Breast epithelium (tissue), 4 donors: ENCODE measurements around the gene DCUN1D3. TPM values are rescaled to one million over a fixed set of nuclear protein-coding genes. Genes with fewer than 3 reads are reported as not detected.
"Not testable (repeated sequence)": the region's sequence is repeated elsewhere in the genome, so short reads cannot be mapped to it uniquely, and the experiment has no call there.

Experiments used
- DNase-seq, 2 donors: peaks; one replicate each; pipeline ENCODE4 v3.0.0-alpha.2; 2019; ENCODE audit warnings: low spot score in 2 of 2
- H3K27ac ChIP-seq, 2 donors: fragments of 200-600 bp; sonication (generic) in 1 of 2; one replicate each; pipeline ENCODE4 v1.5.1; 2016 to 2019; ENCODE audit warnings: mild to moderate bottlenecking in 1 of 2
- H3K27me3 ChIP-seq, 2 donors: fragments of 200-600 bp; sonication (generic) in 1 of 2; one replicate each; pipeline versions ENCODE4 v1.5.1 to v1.6.0; 2017 to 2019; ENCODE audit warnings: control low read depth in 1 of 2, mild to moderate bottlenecking in 1 of 2
- H3K36me3 ChIP-seq: fragments of 200-600 bp; one replicate; pipeline ENCODE4 v1.5.1; 2019
- H3K4me1 ChIP-seq, 2 donors: fragments of 200-600 bp; sonication (generic); one replicate each; pipeline ENCODE4 v1.5.1; 2016 to 2019; ENCODE audit warnings: control low read depth in 1 of 2
- H3K4me3 ChIP-seq, 3 donors: fragments of 200-600 bp; sonication (generic); 1 replicate in 2 of 3; 2 replicates in 1 of 3; pipeline ENCODE4 v1.5.1; 2016 to 2019; ENCODE audit warnings: mild to moderate bottlenecking in 3 of 3, moderate library complexity in 2 of 3
- H3K9me3 ChIP-seq, 2 donors: fragments of 200-600 bp; sonication (generic) in 1 of 2; one replicate each; pipeline ENCODE4 v1.5.1; 2016 to 2019; ENCODE audit warnings: control low read depth in 1 of 2
- POLR2A ChIP-seq: fragments of 450-650 bp; IDR thresholded peaks from one replicate; pipeline ENCODE4 v1.6.1; 2016; ENCODE audit warnings: antibody characterized with exemption, mild to moderate bottlenecking, moderate library complexity
- POLR2AphosphoS5 ChIP-seq, 3 donors: sonication (generic); formaldehyde crosslinking; IDR thresholded peaks; one replicate each; pipeline ENCODE4 v1.6.1; 2017; ENCODE audit warnings: antibody characterized with exemption in 3 of 3
- intact Hi-C: fragments of 100-400 bp; cut with DNase I; formaldehyde crosslinking; loops from one replicate; pipeline ENCODE4 v1.15.1; 2023; ENCODE audit warnings: low total_unique reads
- total RNA-seq, 3 donors: library from RNA; depleted of rRNA; stranded (reverse); fragments of >200 nt; gene quantifications; one replicate each; pipeline ENCODE4 v1.1.0, GENCODE V29; 2016
- TF ChIP-seq, protein P1 (sequence below), 3 donors: fragments of 450-650 bp; IDR thresholded peaks; one replicate each; pipeline ENCODE4 v1.5.1; 2016 to 2017; ENCODE audit warnings: antibody characterized with exemption in 3 of 3, mild to moderate bottlenecking in 3 of 3, moderate library complexity in 3 of 3

Gene DCUN1D3
- total RNA-seq, 3 donors from 2014 or later = 22.7 to 43.8 (median 26.2) TPM

DNA sequence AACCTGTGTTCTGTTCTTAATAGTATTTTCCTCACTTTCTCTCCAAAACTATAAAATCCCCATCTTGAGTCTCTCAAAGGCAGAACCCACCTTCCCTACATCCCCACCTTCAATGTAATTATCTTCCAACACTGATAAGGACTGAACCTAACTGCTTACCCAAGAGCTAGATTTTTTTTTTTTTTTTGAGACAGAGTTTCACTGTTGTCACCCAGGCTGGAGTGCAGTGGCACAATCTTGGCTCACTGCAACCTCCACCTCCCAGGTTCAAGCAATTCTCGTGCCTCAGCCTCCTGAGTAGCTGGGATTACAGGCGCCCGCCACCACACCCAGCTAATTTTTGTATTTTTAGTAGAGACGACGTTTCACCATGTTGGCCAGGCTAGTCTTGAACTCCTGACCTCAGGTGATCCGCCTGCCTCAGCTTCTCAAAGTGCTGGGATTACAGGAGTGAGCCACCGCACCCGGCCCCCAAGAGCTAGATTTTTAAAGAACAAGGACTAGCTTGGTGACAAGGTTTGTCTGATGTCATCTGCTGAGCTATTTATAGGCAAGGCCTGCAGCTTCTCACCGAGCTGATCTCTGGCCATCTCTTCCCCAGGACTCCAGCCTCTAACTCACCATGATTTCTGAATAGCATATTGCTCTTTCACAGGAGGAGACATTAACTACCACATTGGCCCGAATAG is 29.7 kb upstream of the DCUN1D3 start:
- H3K4me1 ChIP-seq, intact Hi-C loops, DNase-seq, H3K9me3 ChIP-seq, H3K27me3 ChIP-seq, H3K36me3 ChIP-seq, H3K4me3 ChIP-seq: not testable (repeated sequence)
- TF ChIP-seq POLR2AphosphoS5 (IDR thresholded peaks at IDR 0.05) = peak in 1 of 3 donors; percentile 26
- peak overlapping the region in 1 of 2 donors; percentile 56 for H3K27ac ChIP-seq

GRCh38 chr16:20928774-20929411 is 28.7 kb upstream of the DCUN1D3 start:
- intact Hi-C loops = no loop called here
- H3K27ac ChIP-seq = no peak overlapping the region

DNA sequence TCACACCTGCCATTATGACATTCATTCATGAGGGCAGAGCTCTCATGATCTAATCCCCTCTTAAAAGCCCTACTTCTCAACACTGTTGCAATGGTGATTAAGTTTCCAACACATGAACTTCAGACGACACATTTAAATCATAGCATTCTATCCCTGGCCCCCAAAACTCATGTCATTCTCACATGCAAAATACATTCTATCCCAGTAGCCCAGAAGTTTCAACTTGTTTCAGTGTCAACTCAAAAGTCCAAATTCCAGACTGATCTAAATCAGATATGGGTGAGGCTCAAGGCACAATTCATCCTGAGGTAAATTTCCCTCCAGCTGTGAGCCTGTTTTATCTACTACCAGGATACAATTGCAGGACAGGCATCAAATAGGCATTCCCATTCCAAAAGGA is 25.6 kb upstream of the DCUN1D3 start:
- Histone ChIP-seq H3K27ac (no peak overlapping the region), H3K9me3 (no peaks in the 10 kb centered on the region), H3K36me3 (no peaks in the 10 kb centered on the region), H3K4me3 (no peak overlapping the region), H3K4me1 (no peaks in the 10 kb centered on the region), H3K27me3 (no peaks in the 10 kb centered on the region)
- intact Hi-C loops = no loop called here
- DNase-seq = no peak
- TF ChIP-seq, protein P1, sequence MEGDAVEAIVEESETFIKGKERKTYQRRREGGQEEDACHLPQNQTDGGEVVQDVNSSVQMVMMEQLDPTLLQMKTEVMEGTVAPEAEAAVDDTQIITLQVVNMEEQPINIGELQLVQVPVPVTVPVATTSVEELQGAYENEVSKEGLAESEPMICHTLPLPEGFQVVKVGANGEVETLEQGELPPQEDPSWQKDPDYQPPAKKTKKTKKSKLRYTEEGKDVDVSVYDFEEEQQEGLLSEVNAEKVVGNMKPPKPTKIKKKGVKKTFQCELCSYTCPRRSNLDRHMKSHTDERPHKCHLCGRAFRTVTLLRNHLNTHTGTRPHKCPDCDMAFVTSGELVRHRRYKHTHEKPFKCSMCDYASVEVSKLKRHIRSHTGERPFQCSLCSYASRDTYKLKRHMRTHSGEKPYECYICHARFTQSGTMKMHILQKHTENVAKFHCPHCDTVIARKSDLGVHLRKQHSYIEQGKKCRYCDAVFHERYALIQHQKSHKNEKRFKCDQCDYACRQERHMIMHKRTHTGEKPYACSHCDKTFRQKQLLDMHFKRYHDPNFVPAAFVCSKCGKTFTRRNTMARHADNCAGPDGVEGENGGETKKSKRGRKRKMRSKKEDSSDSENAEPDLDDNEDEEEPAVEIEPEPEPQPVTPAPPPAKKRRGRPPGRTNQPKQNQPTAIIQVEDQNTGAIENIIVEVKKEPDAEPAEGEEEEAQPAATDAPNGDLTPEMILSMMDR (IDR thresholded peaks at IDR 0.05) = no peak
- TF ChIP-seq POLR2A (no peak), POLR2AphosphoS5 (IDR thresholded peaks at IDR 0.05) (no peak)

More at GRCh38 chr16:20928774-20929411, 28.7 kb upstream of the DCUN1D3 start:
- TF ChIP-seq, protein P1 (IDR thresholded peaks at IDR 0.05) = no peak
- TF ChIP-seq POLR2A (no peak), POLR2AphosphoS5 (IDR thresholded peaks at IDR 0.05) (no peak)
- Histone ChIP-seq H3K9me3 (no peaks in the 10 kb centered on the region), H3K36me3 (no peaks in the 10 kb centered on the region), H3K27me3 (no peaks in the 10 kb centered on the region), H3K4me1 (no peaks in the 10 kb centered on the region), H3K4me3 (no peak overlapping the region)
- no peak for DNase-seq

- no peak for DNase-seq
- Histone ChIP-seq H3K4me1 (no peaks in the 10 kb centered on the region), H3K4me3 (no peak overlapping the region), H3K27ac (no peak overlapping the region), H3K9me3 (no peaks in the 10 kb centered on the region), H3K36me3 (no peaks in the 10 kb centered on the region), H3K27me3 (no peaks in the 10 kb centered on the region)
- intact Hi-C loops = no loop called here
- no peak for TF ChIP-seq POLR2AphosphoS5 (IDR thresholded peaks at IDR 0.05)
- no peak for TF ChIP-seq POLR2A
- TF ChIP-seq, protein P1 (IDR thresholded peaks at IDR 0.05) = no peak
These were observed 23.7 kb upstream of the DCUN1D3 start for GRCh38 chr16:20923876-20924275.

GRCh38 chr16:20920799-20921198 is 20.6 kb upstream of the DCUN1D3 start:
- H3K27ac ChIP-seq = no peak overlapping the region
- TF ChIP-seq POLR2A (no peak), POLR2AphosphoS5 (IDR thresholded peaks at IDR 0.05) (no peak)
- TF ChIP-seq, protein P1 (IDR thresholded peaks at IDR 0.05) = no peak
- intact Hi-C loops = no loop called here
- DNase-seq = no peak
- no peaks in the 10 kb centered on the region for H3K36me3 ChIP-seq
- H3K27me3 ChIP-seq = no peaks in the 10 kb centered on the region
- no peaks in the 10 kb centered on the region for H3K4me1 ChIP-seq
- H3K4me3 ChIP-seq = no peak overlapping the region
- no peaks in the 10 kb centered on the region for H3K9me3 ChIP-seq
